ENCODE measurements around the gene CMSS1.

Gene CMSS1

DNA sequence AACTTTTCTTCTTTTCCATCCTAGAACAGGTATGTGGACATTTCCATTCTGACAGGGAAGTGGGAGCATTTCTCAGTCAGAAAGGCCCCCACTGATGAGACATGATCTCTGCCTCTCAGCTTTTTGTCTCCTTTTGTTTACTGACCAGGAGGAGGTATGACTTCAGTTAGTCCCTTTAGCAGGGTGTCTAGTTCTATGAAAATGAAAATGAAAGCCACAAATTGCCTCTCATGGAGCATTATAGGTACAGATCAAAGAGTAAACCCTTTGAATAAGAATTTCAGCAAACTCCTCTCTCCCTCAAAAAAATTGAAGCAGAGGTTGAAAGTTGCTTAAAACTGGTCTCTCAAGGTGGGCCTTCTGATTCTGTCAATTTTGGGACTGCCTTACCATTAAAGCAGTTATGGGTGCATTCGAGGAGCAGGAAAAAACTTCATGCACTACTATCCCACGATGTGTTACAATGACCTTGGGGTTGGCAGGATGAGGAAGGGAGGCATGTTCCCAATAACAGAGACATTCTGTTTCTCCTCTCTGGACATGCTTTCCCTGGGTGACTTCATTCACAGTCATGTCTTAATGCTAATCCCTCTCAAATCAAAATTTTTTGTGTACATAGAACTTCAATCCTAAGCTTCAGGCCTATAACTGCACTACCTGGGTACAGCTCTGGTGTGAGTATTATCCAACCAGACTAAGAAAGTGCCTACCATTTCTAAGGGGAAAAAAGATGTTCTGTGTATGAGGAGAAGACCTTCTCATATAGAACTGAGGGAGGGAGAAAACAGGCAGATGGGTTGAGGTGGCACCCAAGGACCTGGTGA, 392.5 kb downstream of the CMSS1 start:
- Histone ChIP-seq H3K4me1 (ENCODE audit: low read length) (peaks cover 15% of the 10 kb centered on the region), H3K79me2 (ENCODE audit: low read length) (no peaks in the 10 kb centered on the region), H4K20me1 (ENCODE audit: insufficient read depth, low read length) (no peaks in the 10 kb centered on the region), H3F3A (ENCODE audit: insufficient read depth, low read length) (peaks cover 6% of the 10 kb centered on the region; the same call in 1 of the 2 replicates), H3K36me3 (replicated peaks; ENCODE audit: insufficient read depth, low read length) (no peaks in the 10 kb centered on the region), H2AFZ (ENCODE audit: low read length) (peak overlapping the region; percentile 76), H3K9me3 (replicated peaks; ENCODE audit: insufficient read depth, low read length) (no peaks in the 10 kb centered on the region), H3K4me2 (ENCODE audit: low read depth, low read length) (peak overlapping the region; percentile 76), H3K27me3 (replicated peaks; ENCODE audit: insufficient read depth, low read length) (no peaks in the 10 kb centered on the region), H3K9me2 (replicated peaks; ENCODE audit: insufficient read depth, low read length) (no peaks in the 10 kb centered on the region), H3K4me3 (ENCODE audit: low read length) (peak overlapping the region; percentile 51), H3K27ac (ENCODE audit: low read length) (peak overlapping the region; percentile 70), H3K9ac (ENCODE audit: low read length) (peak overlapping the region; percentile 59)
- DNase-seq, result peak; percentile 90
- TF ChIP-seq EZH2 (optimal IDR thresholded peaks at IDR 0.05; ENCODE audit: low read depth, low read length), result no peak
- TF ChIP-seq, protein P1, sequence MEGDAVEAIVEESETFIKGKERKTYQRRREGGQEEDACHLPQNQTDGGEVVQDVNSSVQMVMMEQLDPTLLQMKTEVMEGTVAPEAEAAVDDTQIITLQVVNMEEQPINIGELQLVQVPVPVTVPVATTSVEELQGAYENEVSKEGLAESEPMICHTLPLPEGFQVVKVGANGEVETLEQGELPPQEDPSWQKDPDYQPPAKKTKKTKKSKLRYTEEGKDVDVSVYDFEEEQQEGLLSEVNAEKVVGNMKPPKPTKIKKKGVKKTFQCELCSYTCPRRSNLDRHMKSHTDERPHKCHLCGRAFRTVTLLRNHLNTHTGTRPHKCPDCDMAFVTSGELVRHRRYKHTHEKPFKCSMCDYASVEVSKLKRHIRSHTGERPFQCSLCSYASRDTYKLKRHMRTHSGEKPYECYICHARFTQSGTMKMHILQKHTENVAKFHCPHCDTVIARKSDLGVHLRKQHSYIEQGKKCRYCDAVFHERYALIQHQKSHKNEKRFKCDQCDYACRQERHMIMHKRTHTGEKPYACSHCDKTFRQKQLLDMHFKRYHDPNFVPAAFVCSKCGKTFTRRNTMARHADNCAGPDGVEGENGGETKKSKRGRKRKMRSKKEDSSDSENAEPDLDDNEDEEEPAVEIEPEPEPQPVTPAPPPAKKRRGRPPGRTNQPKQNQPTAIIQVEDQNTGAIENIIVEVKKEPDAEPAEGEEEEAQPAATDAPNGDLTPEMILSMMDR (IDR thresholded peaks at IDR 0.05; ENCODE audit: low read length), result no peak
- no peak for TF ChIP-seq EZH2phosphoT487 (IDR thresholded peaks at IDR 0.05; ENCODE audit: low read length)

DNA sequence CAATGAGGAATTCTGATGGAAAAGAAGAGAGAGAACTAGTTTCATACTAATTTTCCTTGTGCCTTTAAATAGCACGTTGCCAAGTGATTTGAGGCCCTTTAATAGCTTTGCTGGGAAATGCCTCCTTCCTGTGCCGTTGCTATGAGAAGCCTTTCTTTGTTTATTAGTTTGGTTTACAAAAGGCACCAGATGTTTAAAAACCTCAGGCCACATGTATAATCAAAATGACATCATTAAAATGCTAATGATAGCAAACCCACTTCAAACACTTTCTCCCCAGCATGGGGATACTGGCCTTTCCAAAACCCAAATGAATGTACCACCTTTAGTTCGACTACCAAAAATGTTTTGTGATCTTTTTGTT, 393.1 kb downstream of the CMSS1 start:
- no peaks in the 10 kb centered on the region for H4K20me1 ChIP-seq (ENCODE audit: insufficient read depth, low read length)
- H3K9me2 ChIP-seq (replicated peaks; ENCODE audit: insufficient read depth, low read length), result no peaks in the 10 kb centered on the region
- no peaks in the 10 kb centered on the region for H3K36me3 ChIP-seq (replicated peaks; ENCODE audit: insufficient read depth, low read length)
- H3K27me3 ChIP-seq (replicated peaks; ENCODE audit: insufficient read depth, low read length), result no peaks in the 10 kb centered on the region
- H3K9me3 ChIP-seq (replicated peaks; ENCODE audit: insufficient read depth, low read length), result no peaks in the 10 kb centered on the region
- peak overlapping the region; percentile 76 for H2AFZ ChIP-seq (ENCODE audit: low read length)
- H3K9ac ChIP-seq (ENCODE audit: low read length), result peak overlapping the region; percentile 59
- DNase-seq, result peak; percentile 36
- H3K4me2 ChIP-seq (ENCODE audit: low read depth, low read length), result peak overlapping the region; percentile 76
- peaks cover 15% of the 10 kb centered on the region for H3K4me1 ChIP-seq (ENCODE audit: low read length)
- H3K27ac ChIP-seq (ENCODE audit: low read length), result peak overlapping the region; percentile 70; the same call in 1 of the 2 replicates
- no peak for TF ChIP-seq EZH2phosphoT487 (IDR thresholded peaks at IDR 0.05; ENCODE audit: low read length)
- TF ChIP-seq EZH2 (optimal IDR thresholded peaks at IDR 0.05; ENCODE audit: low read depth, low read length), result no peak
- TF ChIP-seq, protein P1 (IDR thresholded peaks at IDR 0.05; ENCODE audit: low read length), result no peak
- peak overlapping the region; percentile 51; the same call in 1 of the 2 replicates for H3K4me3 ChIP-seq (ENCODE audit: low read length)
- no peaks in the 10 kb centered on the region for H3K79me2 ChIP-seq (ENCODE audit: low read length)
- H3F3A ChIP-seq (ENCODE audit: insufficient read depth, low read length), result peaks cover 6% of the 10 kb centered on the region; the same call in 1 of the 2 replicates

DNA sequence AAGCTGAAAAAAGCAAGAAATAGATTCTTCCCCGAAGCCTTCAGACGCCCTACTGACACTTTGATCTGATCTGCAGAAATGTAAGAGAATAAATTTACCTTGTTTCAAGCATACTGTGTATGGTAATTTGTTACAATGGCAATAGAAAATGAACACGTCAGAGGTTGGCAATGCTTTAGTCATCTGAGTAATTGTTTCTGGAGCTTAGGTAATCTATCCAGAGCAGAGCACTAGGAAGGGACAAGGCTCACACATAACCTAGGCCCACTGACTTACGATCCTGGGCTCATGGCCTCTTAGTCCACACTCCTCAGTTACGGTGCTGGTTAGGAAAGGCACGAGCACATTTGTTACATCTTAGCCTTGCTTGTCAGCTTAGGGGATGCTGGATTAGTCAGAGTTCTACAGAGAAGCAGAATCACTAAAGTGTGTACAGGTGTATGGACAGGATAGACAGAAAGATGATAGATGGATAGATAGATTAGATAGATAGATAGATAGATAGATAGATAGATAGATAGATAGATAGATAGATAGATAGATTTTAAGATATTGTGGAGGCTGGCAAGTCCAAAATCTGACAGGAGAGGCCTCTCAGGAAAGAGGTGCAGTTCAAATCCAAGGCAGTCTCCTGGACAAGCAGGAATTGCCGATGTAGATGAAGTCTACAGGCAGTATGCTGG, 396.4 kb downstream of the CMSS1 start:
- Histone ChIP-seq H3K9me2 (replicated peaks; ENCODE audit: insufficient read depth, low read length) (no peaks in the 10 kb centered on the region), H3K4me1 (ENCODE audit: low read length) (peaks cover 15% of the 10 kb centered on the region), H3K36me3 (replicated peaks; ENCODE audit: insufficient read depth, low read length) (no peaks in the 10 kb centered on the region), H2AFZ (ENCODE audit: low read length) (no peak overlapping the region), H3F3A (ENCODE audit: insufficient read depth, low read length) (peaks cover 6% of the 10 kb centered on the region; the same call in 1 of the 2 replicates), H3K4me3 (ENCODE audit: low read length) (no peak overlapping the region), H3K9me3 (replicated peaks; ENCODE audit: insufficient read depth, low read length) (no peaks in the 10 kb centered on the region), H3K79me2 (ENCODE audit: low read length) (no peaks in the 10 kb centered on the region), H4K20me1 (ENCODE audit: insufficient read depth, low read length) (no peaks in the 10 kb centered on the region), H3K9ac (ENCODE audit: low read length) (no peak overlapping the region), H3K27me3 (replicated peaks; ENCODE audit: insufficient read depth, low read length) (no peaks in the 10 kb centered on the region), H3K27ac (ENCODE audit: low read length) (no peak overlapping the region), H3K4me2 (ENCODE audit: low read depth, low read length) (no peak overlapping the region)
- TF ChIP-seq EZH2 (optimal IDR thresholded peaks at IDR 0.05; ENCODE audit: low read depth, low read length), result no peak
- no peak for TF ChIP-seq EZH2phosphoT487 (IDR thresholded peaks at IDR 0.05; ENCODE audit: low read length)
- TF ChIP-seq, protein P1 (IDR thresholded peaks at IDR 0.05; ENCODE audit: low read length), result no peak
- DNase-seq, result no peak

Measured in MM.1S (cell line).